ENCODE measurements around the gene TMEM54.

The TMEM54 gene

DNA sequence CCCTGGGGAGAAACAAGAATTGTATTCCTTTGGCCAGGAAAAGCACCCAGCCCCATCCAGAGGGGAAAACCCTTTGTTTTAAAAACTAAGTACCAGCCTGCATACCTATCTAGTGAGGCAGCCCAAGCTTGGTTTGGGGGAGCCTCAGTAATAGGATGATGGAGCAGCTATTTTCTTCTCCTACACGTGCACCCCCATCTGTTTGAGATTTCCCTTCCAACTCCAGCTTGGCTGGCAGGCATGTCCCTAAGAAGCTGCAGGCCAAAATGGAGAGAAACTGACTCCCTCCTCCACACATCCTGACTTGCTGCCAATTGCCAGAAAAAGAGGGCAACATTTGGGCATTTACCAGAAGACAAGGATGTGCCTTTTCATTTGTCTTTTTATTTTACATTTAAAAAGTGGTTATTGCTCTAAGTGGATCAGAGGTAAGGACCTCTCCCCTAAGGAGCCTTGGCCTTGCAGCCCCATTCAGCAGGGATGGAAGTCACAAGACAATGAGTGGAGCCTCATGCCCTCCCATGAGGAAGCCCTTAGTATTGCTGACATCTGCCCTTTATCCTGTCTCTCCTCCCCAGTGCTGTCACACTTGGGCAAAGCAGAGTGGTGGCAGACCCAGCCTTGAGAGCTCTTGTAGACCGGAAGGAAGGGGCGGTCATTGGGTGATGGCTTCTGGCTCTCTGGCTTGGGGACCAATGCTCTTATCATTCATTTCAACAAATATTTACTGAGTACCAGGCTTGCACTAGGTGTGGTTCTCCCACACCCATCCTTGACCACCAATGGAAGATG lies 39.1 kb downstream of the TMEM54 start:
- TF ChIP-seq POLR2A (IDR thresholded peaks at IDR 0.05; ENCODE audit: low read depth, low read length): no peak
- DNase-seq (ENCODE audit: insufficient read length, low spot score) (no peak), FAIRE-seq (no peak)

DNA sequence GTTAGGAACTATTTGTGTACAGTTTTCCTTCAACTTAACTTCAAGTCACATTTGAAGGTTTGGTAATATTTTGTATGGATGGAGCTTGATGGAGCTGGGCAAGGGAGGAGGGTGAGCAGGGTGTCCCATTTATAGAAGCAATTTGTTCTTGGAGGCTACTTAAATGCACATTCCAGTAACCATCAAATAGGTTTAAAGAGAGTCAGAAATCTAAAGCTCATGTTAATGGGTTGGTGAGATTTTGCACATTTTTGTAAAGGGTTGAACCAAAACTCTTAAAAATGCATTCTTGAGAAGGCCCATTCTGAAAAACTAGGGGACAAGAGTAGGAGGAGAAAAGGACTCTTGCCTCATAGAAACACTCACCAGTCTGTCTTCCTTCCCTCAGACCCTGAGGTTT lies 40.6 kb downstream of the TMEM54 start:
- TF ChIP-seq POLR2A (IDR thresholded peaks at IDR 0.05; ENCODE audit: low read depth, low read length): no peak
- DNase-seq (ENCODE audit: insufficient read length, low spot score) (no peak), FAIRE-seq (no peak)

DNA sequence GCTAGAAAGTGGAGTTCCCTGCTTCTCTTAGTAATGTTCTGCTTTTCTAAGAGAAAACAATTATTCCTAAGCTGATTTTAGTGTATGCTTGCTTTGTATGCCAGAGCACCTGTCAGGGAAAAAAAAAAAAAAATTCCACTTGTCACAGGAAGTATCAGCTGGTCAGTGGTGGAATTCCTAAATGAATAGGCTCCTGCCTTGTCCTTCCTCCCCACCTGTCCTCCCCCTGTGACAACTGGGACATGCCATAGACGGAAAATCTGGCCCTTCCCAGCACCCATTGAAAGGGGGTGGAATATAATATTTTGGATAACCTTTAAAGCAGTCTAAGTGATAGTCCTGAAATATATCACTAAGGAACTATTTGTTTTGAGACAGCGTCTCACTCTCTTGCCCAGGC lies 41.3 kb downstream of the TMEM54 start:
- no peak for FAIRE-seq
- no peak for DNase-seq (ENCODE audit: insufficient read length, low spot score)
- no peak for TF ChIP-seq POLR2A (IDR thresholded peaks at IDR 0.05; ENCODE audit: low read depth, low read length)

DNA sequence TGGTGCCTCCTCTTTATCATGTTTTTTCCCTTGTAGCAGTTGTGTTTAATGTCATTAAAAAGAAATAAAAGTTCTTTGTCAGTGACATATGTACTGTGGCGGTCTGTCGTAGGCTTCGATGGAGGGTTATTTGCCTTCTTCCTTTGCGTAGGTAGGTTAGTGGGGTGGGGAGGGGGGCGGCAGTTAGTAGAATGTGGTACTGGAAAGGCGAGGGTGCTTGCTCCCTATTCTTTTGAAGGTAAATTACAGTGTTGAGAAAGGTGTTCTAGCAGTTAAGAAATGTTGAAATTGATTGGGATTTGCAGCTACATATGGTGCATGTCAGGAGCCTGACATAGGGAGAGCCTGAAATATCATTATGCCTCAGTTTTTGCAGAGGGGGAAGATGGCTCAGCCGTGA lies 42.4 kb downstream of the TMEM54 start:
- no peak for FAIRE-seq
- TF ChIP-seq POLR2A (IDR thresholded peaks at IDR 0.05; ENCODE audit: low read depth, low read length): no peak

DNA sequence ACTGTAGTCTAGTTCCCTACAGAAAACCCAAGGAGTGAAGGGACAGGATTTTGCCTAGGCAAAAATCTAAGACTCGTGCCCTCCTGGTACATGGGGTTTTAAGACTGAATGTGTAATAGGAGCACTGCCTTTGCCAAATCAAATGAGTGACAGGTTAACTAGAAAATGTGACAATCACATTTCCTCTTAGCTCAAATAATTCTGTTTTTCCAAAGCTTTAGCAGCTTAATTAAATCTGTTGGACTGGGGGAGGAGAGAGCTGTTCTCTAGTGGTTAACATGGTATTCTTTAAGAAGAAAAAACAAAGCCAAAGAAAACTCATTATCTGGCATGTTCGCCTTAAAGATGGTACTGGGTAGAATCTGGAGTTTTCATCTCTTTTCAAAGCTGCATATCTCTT lies 43.1 kb downstream of the TMEM54 start:
- FAIRE-seq (no peak), DNase-seq (ENCODE audit: insufficient read length, low spot score) (no peak)
- no peak for TF ChIP-seq POLR2A (IDR thresholded peaks at IDR 0.05; ENCODE audit: low read depth, low read length)

More for the DNA sequence above, 42.4 kb downstream of the TMEM54 start:
- DNase-seq (ENCODE audit: insufficient read length, low spot score): no peak

DNA sequence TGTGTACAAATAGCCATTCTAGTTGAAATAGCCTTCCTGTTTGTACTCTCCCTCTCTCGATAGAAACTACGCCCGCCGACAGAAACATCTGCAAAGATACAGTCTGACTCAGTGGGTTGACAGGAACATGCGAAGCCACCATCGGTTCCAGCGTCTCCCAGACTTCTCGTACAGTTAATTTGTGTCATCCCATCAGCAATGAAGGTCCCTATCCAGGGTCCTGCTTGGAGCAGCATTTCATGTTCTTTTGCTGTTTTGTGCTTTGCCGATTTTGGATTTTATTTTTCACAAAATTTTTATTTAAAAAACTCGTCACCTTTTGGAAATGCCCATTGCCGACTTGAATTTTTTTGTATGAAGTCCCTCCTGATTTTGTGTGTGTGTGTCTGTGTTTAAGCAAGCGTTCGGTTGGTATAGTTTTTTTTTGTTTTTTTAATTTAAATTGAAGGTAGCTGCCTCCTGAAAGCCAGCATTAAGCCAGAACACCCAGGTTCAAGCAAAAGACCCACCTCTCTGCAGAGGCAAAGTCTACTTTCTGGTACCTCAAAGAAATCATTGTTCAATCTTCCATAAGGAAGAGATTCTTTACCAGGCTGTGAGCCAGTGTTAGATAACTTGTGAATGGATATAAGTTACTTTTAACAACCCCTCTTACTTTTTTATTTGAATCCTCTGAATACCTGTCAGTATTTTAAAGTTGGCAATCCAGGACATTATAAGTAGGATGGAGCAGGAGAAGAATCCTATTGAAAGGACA lies 45.1 kb downstream of the TMEM54 start:
- FAIRE-seq (no peak), DNase-seq (ENCODE audit: insufficient read length, low spot score) (no peak)
- TF ChIP-seq POLR2A (IDR thresholded peaks at IDR 0.05; ENCODE audit: low read depth, low read length): no peak

DNA sequence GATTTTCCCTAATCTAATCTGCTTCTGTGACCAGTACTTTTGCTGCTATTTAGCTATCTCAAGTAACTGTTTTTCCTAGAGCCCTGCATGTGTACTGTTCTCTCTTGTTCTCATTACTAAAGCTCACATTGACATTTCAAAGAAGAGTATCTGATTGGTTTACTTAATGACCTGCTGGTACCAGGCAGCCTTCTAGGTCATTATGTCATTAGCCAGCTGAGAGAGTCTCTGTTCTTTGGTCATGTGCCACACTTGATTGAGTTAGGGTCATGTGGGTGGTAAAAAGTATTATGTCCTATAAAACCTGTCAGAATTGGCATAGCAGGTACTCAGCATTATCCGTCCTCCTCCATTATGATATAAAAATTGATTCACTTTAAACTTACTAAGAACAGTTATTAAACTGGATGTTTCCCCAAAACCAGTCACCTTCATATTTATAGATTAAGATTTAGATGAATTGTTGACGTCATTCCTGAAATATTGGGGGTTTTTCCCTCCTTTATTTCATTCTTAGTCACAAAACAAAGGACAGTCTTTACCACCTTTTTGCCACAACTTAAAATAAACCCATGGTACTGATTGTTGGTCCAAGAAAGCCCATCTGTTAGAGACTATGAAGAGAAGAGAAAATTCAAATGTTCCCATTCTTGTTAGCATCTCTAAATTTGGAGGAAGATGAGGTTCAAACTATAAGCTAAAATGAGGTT lies 52.7 kb downstream of the TMEM54 start:
- no peak for DNase-seq (ENCODE audit: insufficient read length, low spot score)
- no peak for TF ChIP-seq POLR2A (IDR thresholded peaks at IDR 0.05; ENCODE audit: low read depth, low read length)
- FAIRE-seq: no peak

Data from H54 (cell line).